ENCODE measurements around the gene PACS1.

GRCh38 chr11:66083767-66084166 lies 13.7 kb downstream of the PACS1 start:
- TF ChIP-seq CTCF (IDR thresholded peaks at IDR 0.05) (no peak), PBX3 (IDR thresholded peaks at IDR 0.05) (no peak), MAX (IDR thresholded peaks at IDR 0.05; ENCODE audit: low read depth) (0 out of 2 replicates have a peak, but pooled peaks have one; percentile 31), YY1 (IDR thresholded peaks at IDR 0.05; ENCODE audit: low read depth) (no peak), USF2 (IDR thresholded peaks at IDR 0.05; ENCODE audit: borderline replicate concordance, low read depth, low read length) (no peak)

All from SK-N-SH (cell line).